Keratinocyte (primary cell): ENCODE measurements around the gene TAS2R9. TPM values are rescaled to one million over a fixed set of nuclear protein-coding genes. Genes with fewer than 3 reads are reported as not detected.
"Not testable (repeated sequence)": the region's sequence is repeated elsewhere in the genome, so short reads cannot be mapped to it uniquely, and the experiment has no call there.

Experiments
- DNase-seq: peaks from one replicate; pipeline ENCODE4 v3.0.0-alpha.2; 2011; ENCODE audit warnings: low read depth, missing footprints, low spot score
- FAIRE-seq: peaks from 2 replicates; lab custom pipeline; 2011; peaks lifted over from hg19 to GRCh38; lab: Jason Lieb, UNC
- H2AFZ ChIP-seq: 2 replicates; pipeline ENCODE4 v1.6.0; 2012; ENCODE audit warnings: low read length, control low read depth, inconsistent platforms; ENCODE audit not compliant: control insufficient read depth
- H3K27ac ChIP-seq: 2 replicates; pipeline ENCODE4 v1.5.1; 2011; ENCODE audit warnings: low read length; ENCODE audit not compliant: control insufficient read depth, insufficient read depth
- H3K27me3 ChIP-seq: 3 replicates; pipeline ENCODE4 v1.6.0; 2011; ENCODE audit warnings: low read length; ENCODE audit not compliant: control insufficient read depth, insufficient read depth; ENCODE audit errors: extremely low read depth
- H3K36me3 ChIP-seq, 2 experiments: 2 replicates in 1 of 2; 3 replicates in 1 of 2; pipeline ENCODE4 v1.5.1; 2011; ENCODE audit warnings: low read length in 2 of 2, mild to moderate bottlenecking in 1 of 2; ENCODE audit not compliant: control insufficient read depth in 2 of 2, insufficient read depth in 2 of 2; ENCODE audit errors: extremely low read depth in 1 of 2
- H3K4me1 ChIP-seq: 3 replicates; pipeline ENCODE4 v1.5.1; 2011; ENCODE audit warnings: low read length; ENCODE audit not compliant: control insufficient read depth, insufficient read depth; ENCODE audit errors: extremely low read depth
- H3K4me2 ChIP-seq: 3 replicates; pipeline ENCODE4 v1.6.0; 2011; ENCODE audit warnings: low read depth, low read length; ENCODE audit not compliant: control insufficient read depth, insufficient read depth; ENCODE audit errors: extremely low read depth
- H3K4me3 ChIP-seq, 3 experiments: fragments of 200-600 bp in 1 of 3; sonication (generic) in 1 of 3; 2 replicates in 2 of 3; 3 replicates in 1 of 3; pipeline ENCODE4 v1.5.1; 2011 to 2016; ENCODE audit warnings: low read length in 3 of 3, mild to moderate bottlenecking in 3 of 3, control low read depth in 2 of 3, inconsistent platforms in 1 of 3, low read depth in 1 of 3, mixed read lengths in 1 of 3, mixed run types in 1 of 3, moderate library complexity in 1 of 3; ENCODE audit not compliant: control insufficient read depth in 2 of 3, insufficient read depth in 2 of 3; ENCODE audit errors: extremely low read depth in 1 of 3
- H3K79me2 ChIP-seq: 2 replicates; pipeline ENCODE4 v1.6.0; 2012; ENCODE audit warnings: low read length; ENCODE audit not compliant: control insufficient read depth, insufficient read depth
- H3K9ac ChIP-seq: 3 replicates; pipeline ENCODE4 v1.6.0; 2011; ENCODE audit warnings: low read length; ENCODE audit not compliant: control insufficient read depth, insufficient read depth; ENCODE audit errors: extremely low read depth
- H3K9me1 ChIP-seq: 3 replicates; pipeline ENCODE4 v1.6.0; 2011; ENCODE audit warnings: low read length; ENCODE audit not compliant: control insufficient read depth, insufficient read depth; ENCODE audit errors: extremely low read depth
- H3K9me3 ChIP-seq: 2 replicates; pipeline ENCODE4 v1.5.1; 2012; ENCODE audit warnings: low read depth, low read length; ENCODE audit not compliant: control insufficient read depth
- H4K20me1 ChIP-seq: 3 replicates; pipeline ENCODE4 v1.6.0; 2011; ENCODE audit warnings: low read length; ENCODE audit not compliant: control insufficient read depth, insufficient read depth; ENCODE audit errors: extremely low read depth
- EZH2 ChIP-seq: IDR thresholded peaks from one replicate; pipeline ENCODE4 v1.6.1; 2012; ENCODE audit warnings: inconsistent platforms, mild to moderate bottlenecking, low read length, moderate library complexity
- dilution Hi-C: fragments of 300-500 bp; cut with MboI; formaldehyde crosslinking; loops from one replicate; pipeline ENCODE4 v1.7.0; 2020; ENCODE audit warnings: low sequenced_read_pairs; ENCODE audit not compliant: extremely low pct_ligation_motif_present
- polyA plus RNA-seq, 5 experiments: library from polyadenylated mRNA; depleted of rRNA in 3 of 5; stranded (reverse) in 3 of 5; stranded (forward) in 1 of 5; unstranded in 1 of 5; fragments of >200 nt; gene quantifications; 1 replicate in 1 of 5; 2 replicates in 3 of 5; 3 replicates in 1 of 5; pipeline versions ENCODE4 v1.2.1 to v1.2.3, GENCODE V29; 2011 to 2012; ENCODE audit warnings: missing spikeins in 2 of 5, low read depth in 1 of 5, low replicate concordance in 1 of 5
- TF ChIP-seq, protein P1 (sequence below), 3 experiments: IDR thresholded peaks in 1 of 3; conservative IDR thresholded peaks in 1 of 3; optimal IDR thresholded peaks in 1 of 3; 2 replicates in 2 of 3; 3 replicates in 1 of 3; pipeline versions ENCODE3 to v1.5.1; 2011; ENCODE audit warnings: low read length in 3 of 3, mild to moderate bottlenecking in 3 of 3, moderate library complexity in 2 of 3, control low read depth in 1 of 3, inconsistent platforms in 1 of 3; ENCODE audit not compliant: insufficient read depth in 2 of 3; ENCODE audit errors: extremely low read depth in 1 of 3

Gene TAS2R9
- polyA plus RNA-seq, 1 donor (not counting 4 experiments of a cell fraction or from before 2014, with no cell fraction given): not detected

DNA sequence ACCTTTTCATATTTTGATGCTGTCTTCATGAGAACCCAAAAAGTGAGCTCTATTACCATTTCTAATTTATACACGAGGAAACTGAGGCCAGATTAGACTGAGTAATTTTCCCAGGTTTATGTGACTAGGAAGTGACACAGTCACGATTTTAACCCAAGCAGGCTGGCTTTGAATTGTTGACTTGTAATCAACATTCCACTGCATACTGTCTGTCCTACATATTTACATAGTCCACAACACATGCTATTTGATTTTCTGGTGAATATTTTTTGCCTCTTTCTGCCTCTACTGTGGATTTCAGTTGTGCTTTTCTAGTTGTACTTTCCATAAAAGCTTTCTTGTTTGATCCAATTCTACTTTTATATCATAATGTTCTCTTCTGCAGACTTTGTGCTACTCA is 15.7 kb downstream of the TAS2R9 start:
- H4K20me1 ChIP-seq: no peaks in the 10 kb centered on the region
- H3K4me3 ChIP-seq: no peak overlapping the region
- no peaks in the 10 kb centered on the region for H3K4me1 ChIP-seq
- no peaks in the 10 kb centered on the region for H3K79me2 ChIP-seq
- no peak overlapping the region for H3K27ac ChIP-seq
- no peak overlapping the region for H2AFZ ChIP-seq
- H3K36me3 ChIP-seq: no peaks in the 10 kb centered on the region
- no peaks in the 10 kb centered on the region for H3K27me3 ChIP-seq
- FAIRE-seq (no peak), DNase-seq (no peak)
- no peak overlapping the region for H3K4me2 ChIP-seq
- TF ChIP-seq, protein P1, sequence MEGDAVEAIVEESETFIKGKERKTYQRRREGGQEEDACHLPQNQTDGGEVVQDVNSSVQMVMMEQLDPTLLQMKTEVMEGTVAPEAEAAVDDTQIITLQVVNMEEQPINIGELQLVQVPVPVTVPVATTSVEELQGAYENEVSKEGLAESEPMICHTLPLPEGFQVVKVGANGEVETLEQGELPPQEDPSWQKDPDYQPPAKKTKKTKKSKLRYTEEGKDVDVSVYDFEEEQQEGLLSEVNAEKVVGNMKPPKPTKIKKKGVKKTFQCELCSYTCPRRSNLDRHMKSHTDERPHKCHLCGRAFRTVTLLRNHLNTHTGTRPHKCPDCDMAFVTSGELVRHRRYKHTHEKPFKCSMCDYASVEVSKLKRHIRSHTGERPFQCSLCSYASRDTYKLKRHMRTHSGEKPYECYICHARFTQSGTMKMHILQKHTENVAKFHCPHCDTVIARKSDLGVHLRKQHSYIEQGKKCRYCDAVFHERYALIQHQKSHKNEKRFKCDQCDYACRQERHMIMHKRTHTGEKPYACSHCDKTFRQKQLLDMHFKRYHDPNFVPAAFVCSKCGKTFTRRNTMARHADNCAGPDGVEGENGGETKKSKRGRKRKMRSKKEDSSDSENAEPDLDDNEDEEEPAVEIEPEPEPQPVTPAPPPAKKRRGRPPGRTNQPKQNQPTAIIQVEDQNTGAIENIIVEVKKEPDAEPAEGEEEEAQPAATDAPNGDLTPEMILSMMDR (optimal IDR thresholded peaks at IDR 0.05 in 1 of 3, IDR thresholded peaks at IDR 0.05 in 1 of 3, conservative IDR thresholded peaks at IDR 0.05 in 1 of 3; ENCODE audit: extremely low read depth in 1 of 3, insufficient read depth in 2 of 3, low read length in 3 of 3): no peak
- TF ChIP-seq EZH2: no peak
- dilution Hi-C loops: no loop called here
- no peak overlapping the region for H3K9ac ChIP-seq
- no peaks in the 10 kb centered on the region for H3K9me3 ChIP-seq
- H3K9me1 ChIP-seq: no peaks in the 10 kb centered on the region

DNA sequence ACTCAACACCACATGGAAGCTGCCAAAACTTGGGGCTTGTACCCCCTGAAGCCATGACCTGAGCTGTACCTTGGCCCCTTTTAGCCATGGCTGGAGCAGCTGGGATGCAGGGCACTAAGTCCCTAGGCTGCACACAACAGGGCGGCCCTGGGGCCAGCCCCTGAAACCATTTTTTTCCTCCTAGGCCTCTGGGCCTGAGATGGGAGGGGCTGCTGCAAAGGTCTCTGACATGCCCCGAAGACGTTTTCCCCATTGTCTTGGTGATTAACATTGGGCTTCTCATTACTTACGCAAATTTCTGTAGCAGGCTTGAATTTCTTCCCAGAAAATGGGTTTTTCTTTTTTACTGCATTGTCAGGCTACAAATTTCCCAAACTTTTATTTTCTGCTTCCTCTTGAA is 18.2 kb downstream of the TAS2R9 start:
- H3K4me2 ChIP-seq, H3K27me3 ChIP-seq, H3K27ac ChIP-seq, FAIRE-seq, H3K9ac ChIP-seq, H2AFZ ChIP-seq, H3K4me1 ChIP-seq, dilution Hi-C loops, H3K4me3 ChIP-seq, H3K79me2 ChIP-seq, H3K36me3 ChIP-seq, H4K20me1 ChIP-seq, H3K9me3 ChIP-seq, DNase-seq, H3K9me1 ChIP-seq: not testable (repeated sequence)

DNA sequence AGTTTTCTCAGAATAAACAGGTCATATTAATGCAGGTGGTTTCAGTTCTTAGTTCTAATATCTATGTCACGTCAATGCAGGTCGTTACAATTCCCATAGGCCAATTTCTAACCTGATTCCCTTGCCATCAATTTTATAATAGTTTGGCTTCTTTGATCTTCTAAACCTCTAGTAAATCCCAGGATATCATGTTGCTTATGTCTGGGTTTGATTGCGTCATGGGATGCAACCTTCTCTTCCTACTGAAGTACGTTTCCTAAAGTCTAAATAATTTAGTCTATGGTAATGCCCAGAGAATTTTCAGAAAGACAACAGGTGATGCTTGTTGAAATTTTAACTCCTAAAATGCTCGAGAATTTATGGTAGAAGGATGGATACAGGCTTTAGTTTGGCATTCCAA is 26.7 kb downstream of the TAS2R9 start:
- no peaks in the 10 kb centered on the region for H3K9me3 ChIP-seq
- H3K79me2 ChIP-seq: no peaks in the 10 kb centered on the region
- no peaks in the 10 kb centered on the region for H3K27me3 ChIP-seq
- H4K20me1 ChIP-seq: no peaks in the 10 kb centered on the region
- TF ChIP-seq EZH2: no peak
- TF ChIP-seq, protein P1 (optimal IDR thresholded peaks at IDR 0.05 in 1 of 3, IDR thresholded peaks at IDR 0.05 in 1 of 3, conservative IDR thresholded peaks at IDR 0.05 in 1 of 3; ENCODE audit: extremely low read depth in 1 of 3, insufficient read depth in 2 of 3, low read length in 3 of 3): no peak
- no peak overlapping the region for H2AFZ ChIP-seq
- H3K36me3 ChIP-seq: no peaks in the 10 kb centered on the region
- H3K9me1 ChIP-seq: no peaks in the 10 kb centered on the region
- FAIRE-seq: no peak
- H3K4me3 ChIP-seq: no peak overlapping the region
- H3K4me1 ChIP-seq: no peaks in the 10 kb centered on the region
- no peak overlapping the region for H3K9ac ChIP-seq
- no peak for DNase-seq
- no peak overlapping the region for H3K27ac ChIP-seq
- dilution Hi-C loops: no loop called here
- H3K4me2 ChIP-seq: no peak overlapping the region
